Endothelial cell of umbilical vein (primary cell): ENCODE results near the gene FCAR. TPM values are rescaled to one million over a fixed set of nuclear protein-coding genes. Genes with fewer than 3 reads are reported as not detected.

Experiments used
- BruUV-seq: library from RNA; stranded (reverse); fragments of 400-500 nt; replicated peaks from 2 replicates; lab custom pipeline; 2021; lab: Mats Ljungman, UMichigan
- CTCF ChIA-PET: fragments of 300-600, 350-600 bp; sonication (Branson Sonifier 250); formaldehyde crosslinking; loops from one replicate; lab custom pipeline; 2021; ENCODE audit warnings: antibody characterized with exemption, inconsistent platforms; lab: Charles Lee
- POLR2A ChIA-PET: fragments of 300-600, 350-600 bp; sonication (Branson Sonifier 250); formaldehyde crosslinking; loops from one replicate; lab custom pipeline; 2021; ENCODE audit warnings: antibody characterized with exemption, inconsistent platforms; lab: Charles Lee
- DNase-seq: peaks from one replicate; pipeline ENCODE4 v3.0.0-alpha.2; 2011; ENCODE audit warnings: low read depth, low spot score
- FAIRE-seq: peaks from 2 replicates; lab custom pipeline; 2011; peaks lifted over from hg19 to GRCh38; lab: Jason Lieb, UNC
- H2AFZ ChIP-seq: 2 replicates; pipeline ENCODE4 v1.6.0; 2012; ENCODE audit warnings: low read depth, low read length, control low read depth, inconsistent platforms
- H3K27ac ChIP-seq: 2 replicates; pipeline ENCODE4 v1.5.1; 2011; ENCODE audit warnings: low read depth, mild to moderate bottlenecking, control low read depth, low read length, moderate library complexity; ENCODE audit not compliant: insufficient read depth
- H3K27me3 ChIP-seq, 2 experiments: 2 replicates each; pipeline versions ENCODE4 v1.6.0 to v1.6.1; 2011; ENCODE audit warnings: low read length in 2 of 2, mixed read lengths in 1 of 2; ENCODE audit not compliant: control insufficient read depth in 2 of 2, insufficient read depth in 2 of 2
- H3K36me3 ChIP-seq, 2 experiments: 2 replicates in 1 of 2; 3 replicates in 1 of 2; pipeline ENCODE4 v1.5.1; 2011; ENCODE audit warnings: low read length in 2 of 2, mild to moderate bottlenecking in 1 of 2, moderate library complexity in 1 of 2; ENCODE audit not compliant: control insufficient read depth in 2 of 2, insufficient read depth in 2 of 2; ENCODE audit errors: extremely low read depth in 1 of 2
- H3K4me1 ChIP-seq: 3 replicates; pipeline ENCODE4 v1.5.1; 2011; ENCODE audit warnings: mild to moderate bottlenecking, low read length; ENCODE audit not compliant: control insufficient read depth, insufficient read depth; ENCODE audit errors: extremely low read depth
- H3K4me2 ChIP-seq: 2 replicates; pipeline ENCODE4 v1.6.1; 2011; ENCODE audit warnings: low read length, control low read depth, mixed read lengths; ENCODE audit not compliant: insufficient read depth
- H3K4me3 ChIP-seq, 3 experiments: fragments of 200-600 bp in 1 of 3; sonication (generic), shearing (Covaris generic) in 1 of 3; replicated peaks in 1 of 3; 2 replicates each; pipeline ENCODE4 v1.5.1; 2011 to 2016; ENCODE audit warnings: control low read depth in 3 of 3, low read length in 3 of 3, mild to moderate bottlenecking in 2 of 3, inconsistent platforms in 1 of 3, low read depth in 1 of 3, moderate library complexity in 1 of 3; ENCODE audit not compliant: insufficient read depth in 1 of 3
- H3K79me2 ChIP-seq: 2 replicates; pipeline ENCODE4 v1.6.0; 2012; ENCODE audit warnings: low read length, inconsistent platforms; ENCODE audit not compliant: control insufficient read depth, insufficient read depth
- H3K9ac ChIP-seq: replicated peaks from 2 replicates; pipeline ENCODE3; 2011; ENCODE audit warnings: low read length, control low read depth; ENCODE audit not compliant: insufficient read depth; ENCODE audit errors: extremely low read depth
- H3K9me1 ChIP-seq: replicated peaks from 3 replicates; pipeline ENCODE4 v1.6.0; 2011; ENCODE audit warnings: mild to moderate bottlenecking, low read length; ENCODE audit not compliant: control insufficient read depth, insufficient read depth; ENCODE audit errors: extremely low read depth
- H3K9me3 ChIP-seq: replicated peaks from 2 replicates; pipeline ENCODE4 v1.5.1; 2012; ENCODE audit warnings: low read length, inconsistent platforms; ENCODE audit not compliant: control insufficient read depth, insufficient read depth
- H4K20me1 ChIP-seq: replicated peaks from 2 replicates; pipeline ENCODE3; 2011; ENCODE audit warnings: mild to moderate bottlenecking, low read length; ENCODE audit not compliant: control insufficient read depth, insufficient read depth; ENCODE audit errors: extremely low read depth
- CTCF ChIP-seq, 2 donors: IDR thresholded peaks; 1 replicate in 1 of 2; 2 replicates in 1 of 2; pipeline ENCODE4 v1.5.1; 2011; ENCODE audit warnings: low read length in 2 of 2, mild to moderate bottlenecking in 2 of 2, moderate library complexity in 2 of 2, control low read depth in 1 of 2, inconsistent platforms in 1 of 2, low read depth in 1 of 2; ENCODE audit not compliant: insufficient read depth in 1 of 2; ENCODE audit errors: extremely low read depth in 1 of 2
- EZH2 ChIP-seq: IDR thresholded peaks from 2 replicates; pipeline ENCODE4 v1.6.1; 2012; ENCODE audit warnings: borderline replicate concordance, low read depth, mild to moderate bottlenecking, moderate library complexity, low read length, inconsistent platforms; ENCODE audit not compliant: severe bottlenecking
- FOS ChIP-seq: IDR thresholded peaks from 2 replicates; pipeline ENCODE4 v1.6.1; 2011; ENCODE audit warnings: mild to moderate bottlenecking, low read length, moderate library complexity, borderline replicate concordance; ENCODE audit not compliant: insufficient read depth
- GATA2 ChIP-seq: IDR thresholded peaks from 2 replicates; pipeline ENCODE4 v1.7.0; 2011; ENCODE audit warnings: low read depth, mild to moderate bottlenecking, moderate library complexity, mixed read lengths, low read length; ENCODE audit not compliant: insufficient read length, insufficient read depth
- JUN ChIP-seq: IDR thresholded peaks from 2 replicates; pipeline ENCODE4 v1.6.1; 2011; ENCODE audit warnings: borderline replicate concordance, low read depth; ENCODE audit not compliant: insufficient read length, insufficient read depth
- MYC ChIP-seq: IDR thresholded peaks from one replicate; pipeline ENCODE4 v1.6.1; 2011; ENCODE audit warnings: mild to moderate bottlenecking, low read depth, low read length
- POLR2A ChIP-seq: IDR thresholded peaks from 2 replicates; pipeline ENCODE4 v1.6.1; 2012; ENCODE audit warnings: low read depth, mild to moderate bottlenecking, control low read depth, low read length
- POLR2AphosphoS5 ChIP-seq: IDR thresholded peaks from 2 replicates; pipeline ENCODE4 v1.6.1; 2012; ENCODE audit warnings: low read depth, mild to moderate bottlenecking, control low read depth, low read length, moderate library complexity; ENCODE audit not compliant: insufficient read depth
- dilution Hi-C: fragments of 300-500 bp; cut with MboI; formaldehyde crosslinking; loops from one replicate; pipeline ENCODE4 v1.15.0; 2019; ENCODE audit warnings: low sequenced_read_pairs; ENCODE audit not compliant: extremely low pct_ligation_motif_present
- intact Hi-C: fragments of 100-400 bp; cut with micrococcal nuclease; formaldehyde crosslinking; loops from one replicate; pipeline ENCODE4 v1.10.0; 2022
- polyA plus RNA-seq, 4 experiments: library from polyadenylated mRNA; depleted of rRNA in 3 of 4; stranded (reverse) in 3 of 4; unstranded in 1 of 4; fragments of >200 nt; gene quantifications; 2 replicates each; pipeline versions ENCODE4 v1.2.1 to v1.2.3, GENCODE V29; 2011 to 2012; ENCODE audit warnings: missing spikeins in 1 of 4
- total RNA-seq: library from RNA; stranded (reverse); gene quantifications from 2 replicates; pipeline ENCODE4 v1.2.3, GENCODE V29; 2021
- TF ChIP-seq, protein P1 (sequence below): IDR thresholded peaks from 2 replicates; pipeline ENCODE4 v1.6.1; 2011; ENCODE audit not compliant: insufficient read depth, insufficient read length

FCAR gene
- total and polyA plus RNA-seq, 2 donors (not counting 3 experiments of a cell fraction or from before 2014, with no cell fraction given), result not detected

DNA sequence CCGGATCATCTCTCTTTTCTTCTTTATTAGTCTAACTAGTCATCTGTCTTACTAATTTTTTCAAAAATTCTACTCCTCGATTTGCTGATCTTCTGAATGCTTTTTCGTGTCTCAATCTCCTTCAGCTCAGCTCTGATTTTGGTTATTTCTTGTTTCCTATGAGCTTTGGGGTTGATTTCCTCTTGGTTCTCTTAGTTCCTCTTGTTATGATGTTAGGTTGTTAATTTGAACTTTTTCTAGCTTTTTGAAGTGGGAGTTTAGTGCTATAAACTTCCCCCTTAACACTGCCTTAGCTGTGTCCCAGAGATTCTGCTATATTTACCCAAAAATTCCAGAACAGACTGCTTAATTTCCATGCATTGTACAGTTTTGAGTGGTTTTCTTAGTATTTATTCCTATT lies 3.4 kb downstream of the FCAR start:
- CTCF ChIA-PET, result no interaction called here
- POLR2A ChIA-PET, result no interaction called here
- Histone ChIP-seq H3K4me3 (no peak overlapping the region), H3K79me2 (no peaks in the 10 kb centered on the region), H3K27me3 (no peaks in the 10 kb centered on the region), H3K9ac (no peak overlapping the region), H4K20me1 (no peaks in the 10 kb centered on the region), H3K27ac (no peak overlapping the region), H3K36me3 (no peaks in the 10 kb centered on the region), H3K9me1 (no peaks in the 10 kb centered on the region), H3K4me2 (no peak overlapping the region), H3K4me1 (no peaks in the 10 kb centered on the region), H2AFZ (no peak overlapping the region), H3K9me3 (no peaks in the 10 kb centered on the region)
- FAIRE-seq, result no peak
- dilution Hi-C loops, result no loop called here
- intact Hi-C loops, result no loop called here
- DNase-seq, result no peak
- BruUV-seq, result no TSS peak
- no peak for TF ChIP-seq CTCF (IDR thresholded peaks at IDR 0.05; ENCODE audit: extremely low read depth in 1 of 2, insufficient read depth in 1 of 2, low read depth in 1 of 2, low read length in 2 of 2)
- no peak for TF ChIP-seq MYC
- TF ChIP-seq FOS, result no peak
- TF ChIP-seq POLR2AphosphoS5, result no peak
- TF ChIP-seq GATA2, result no peak
- TF ChIP-seq POLR2A, result no peak
- no peak for TF ChIP-seq JUN
- no peak for TF ChIP-seq EZH2
- TF ChIP-seq, protein P1, sequence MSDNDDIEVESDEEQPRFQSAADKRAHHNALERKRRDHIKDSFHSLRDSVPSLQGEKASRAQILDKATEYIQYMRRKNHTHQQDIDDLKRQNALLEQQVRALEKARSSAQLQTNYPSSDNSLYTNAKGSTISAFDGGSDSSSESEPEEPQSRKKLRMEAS, result no peak
